Adipocyte (in vitro differentiated cells): ENCODE data around the gene SMIM20.

Source experiments
- DNase-seq: peaks from one replicate; pipeline ENCODE4 v3.0.0-alpha.2; 2015; ENCODE audit warnings: low read depth
- H3K27me3 ChIP-seq: replicated peaks from 2 replicates; pipeline ENCODE4 v1.7.0; 2013; ENCODE audit warnings: mild to moderate bottlenecking, low read length, moderate library complexity; ENCODE audit not compliant: control insufficient read depth, insufficient read depth
- H3K36me3 ChIP-seq: 2 replicates; pipeline ENCODE4 v1.7.0; 2013; ENCODE audit warnings: low read length, mild to moderate bottlenecking, moderate library complexity; ENCODE audit not compliant: control insufficient read depth, insufficient read depth, severe bottlenecking
- H3K4me1 ChIP-seq: 2 replicates; pipeline ENCODE4 v1.7.0; 2013; ENCODE audit warnings: mild to moderate bottlenecking, low read length, moderate library complexity; ENCODE audit not compliant: control insufficient read depth, insufficient read depth
- H3K4me3 ChIP-seq: 2 replicates; pipeline ENCODE4 v1.7.0; 2013; ENCODE audit warnings: mild to moderate bottlenecking, low read length, moderate library complexity
- H3K9ac ChIP-seq: 2 replicates; pipeline ENCODE4 v1.7.0; 2013; ENCODE audit warnings: mild to moderate bottlenecking, low read length, moderate library complexity
- H3K9me3 ChIP-seq: 2 replicates; pipeline ENCODE4 v1.7.0; 2013; ENCODE audit warnings: mild to moderate bottlenecking, low read length, moderate library complexity; ENCODE audit not compliant: control insufficient read depth

The SMIM20 gene

GRCh38 chr4:25928379-25929297, 14.6 kb downstream of the SMIM20 start:
- H3K9ac ChIP-seq: peak overlapping the region; percentile 2
- no peaks in the 10 kb centered on the region for H3K9me3 ChIP-seq
- H3K27me3 ChIP-seq: no peaks in the 10 kb centered on the region
- H3K4me3 ChIP-seq: peak overlapping the region; percentile 46
- no peaks in the 10 kb centered on the region for H3K36me3 ChIP-seq
- DNase-seq: peak; percentile 9
- H3K4me1 ChIP-seq: peaks cover 20% of the 10 kb centered on the region

GRCh38 chr4:25929298-25929686, 15.3 kb downstream of the SMIM20 start:
- no peak overlapping the region for H3K9ac ChIP-seq
- H3K9me3 ChIP-seq: no peaks in the 10 kb centered on the region
- peak overlapping the region; percentile 46 for H3K4me3 ChIP-seq
- no peak for DNase-seq
- H3K27me3 ChIP-seq: peaks cover 6% of the 10 kb centered on the region
- H3K4me1 ChIP-seq: peaks cover 17% of the 10 kb centered on the region
- H3K36me3 ChIP-seq: no peaks in the 10 kb centered on the region

GRCh38 chr4:25930731-25931354, 16.8 kb downstream of the SMIM20 start:
- no peaks in the 10 kb centered on the region for H3K36me3 ChIP-seq
- H3K4me1 ChIP-seq: peaks cover 17% of the 10 kb centered on the region
- DNase-seq: no peak
- no peak overlapping the region for H3K4me3 ChIP-seq
- H3K27me3 ChIP-seq: peaks cover 15% of the 10 kb centered on the region
- no peaks in the 10 kb centered on the region for H3K9me3 ChIP-seq
- H3K9ac ChIP-seq: no peak overlapping the region

GRCh38 chr4:25936696-25937095, 22.7 kb downstream of the SMIM20 start:
- no peak for DNase-seq
- Histone ChIP-seq H3K4me1 (peaks cover 22% of the 10 kb centered on the region), H3K36me3 (no peaks in the 10 kb centered on the region), H3K9ac (no peak overlapping the region), H3K27me3 (peaks cover 28% of the 10 kb centered on the region), H3K4me3 (no peak overlapping the region), H3K9me3 (no peaks in the 10 kb centered on the region)

GRCh38 chr4:25937801-25938200, 23.8 kb downstream of the SMIM20 start:
- peaks cover 22% of the 10 kb centered on the region for H3K4me1 ChIP-seq
- no peaks in the 10 kb centered on the region for H3K9me3 ChIP-seq
- H3K9ac ChIP-seq: no peak overlapping the region
- H3K36me3 ChIP-seq: no peaks in the 10 kb centered on the region
- peak; percentile 77 for DNase-seq
- H3K27me3 ChIP-seq: peaks cover 33% of the 10 kb centered on the region
- peak overlapping the region; percentile 64 for H3K4me3 ChIP-seq

- DNase-seq: peak; percentile 33
- peaks cover 33% of the 10 kb centered on the region for H3K27me3 ChIP-seq
- no peaks in the 10 kb centered on the region for H3K9me3 ChIP-seq
- peaks cover 22% of the 10 kb centered on the region for H3K4me1 ChIP-seq
- no peak overlapping the region for H3K9ac ChIP-seq
- no peaks in the 10 kb centered on the region for H3K36me3 ChIP-seq
- H3K4me3 ChIP-seq: peak overlapping the region; percentile 64
Measured at GRCh38 chr4:25938366-25938765, 24.3 kb downstream of the SMIM20 start.

GRCh38 chr4:25938787-25939186, 24.8 kb downstream of the SMIM20 start:
- Histone ChIP-seq H3K9me3 (no peaks in the 10 kb centered on the region), H3K9ac (no peak overlapping the region), H3K4me3 (peak overlapping the region; percentile 64), H3K27me3 (peaks cover 34% of the 10 kb centered on the region), H3K4me1 (peaks cover 22% of the 10 kb centered on the region), H3K36me3 (no peaks in the 10 kb centered on the region)
- DNase-seq: peak; percentile 24

GRCh38 chr4:25939330-25939729, 25.3 kb downstream of the SMIM20 start:
- H3K4me3 ChIP-seq: no peak overlapping the region
- no peaks in the 10 kb centered on the region for H3K36me3 ChIP-seq
- H3K9me3 ChIP-seq: no peaks in the 10 kb centered on the region
- H3K9ac ChIP-seq: no peak overlapping the region
- peaks cover 22% of the 10 kb centered on the region for H3K4me1 ChIP-seq
- peaks cover 34% of the 10 kb centered on the region for H3K27me3 ChIP-seq
- no peak for DNase-seq

GRCh38 chr4:25941457-25942221, 27.6 kb downstream of the SMIM20 start:
- Histone ChIP-seq H3K9ac (no peak overlapping the region), H3K36me3 (no peaks in the 10 kb centered on the region)
- DNase-seq: no peak

GRCh38 chr4:25943312-25943711, 29.3 kb downstream of the SMIM20 start:
- no peak overlapping the region for H3K4me3 ChIP-seq
- DNase-seq: no peak

More at GRCh38 chr4:25941457-25942221, 27.6 kb downstream of the SMIM20 start:
- peaks cover 9% of the 10 kb centered on the region for H3K9me3 ChIP-seq
- H3K4me1 ChIP-seq: peaks cover 22% of the 10 kb centered on the region
- no peak overlapping the region for H3K4me3 ChIP-seq
- H3K27me3 ChIP-seq: peaks cover 33% of the 10 kb centered on the region

GRCh38 chr4:25943805-25944204, 29.8 kb downstream of the SMIM20 start:
- Histone ChIP-seq H3K4me3 (no peak overlapping the region), H3K36me3 (no peaks in the 10 kb centered on the region), H3K9me3 (peaks cover 9% of the 10 kb centered on the region), H3K4me1 (peaks cover 5% of the 10 kb centered on the region), H3K9ac (no peak overlapping the region), H3K27me3 (peaks cover 30% of the 10 kb centered on the region)
- no peak for DNase-seq

More at GRCh38 chr4:25943312-25943711, 29.3 kb downstream of the SMIM20 start:
- no peaks in the 10 kb centered on the region for H3K36me3 ChIP-seq
- H3K27me3 ChIP-seq: peaks cover 30% of the 10 kb centered on the region
- H3K9ac ChIP-seq: no peak overlapping the region
- peaks cover 9% of the 10 kb centered on the region for H3K9me3 ChIP-seq
- H3K4me1 ChIP-seq: peaks cover 10% of the 10 kb centered on the region
